HG02588 (cell line): ENCODE measurements around the gene CDCA3.

Experiments used
- ATAC-seq: cut with Tn5 transposase; IDR thresholded peaks from one replicate; pipeline ENCODE4 v1.9.1; 2021; ENCODE audit warnings: mild to moderate bottlenecking, moderate library complexity; ENCODE audit not compliant: unreplicated experiment

CDCA3 gene

GRCh38 chr12:6853626-6854025, 2.5 kb upstream of the CDCA3 start:
- no peak for ATAC-seq

- no peak for ATAC-seq
Observed at GRCh38 chr12:6852651-6853354, 1.7 kb upstream of the CDCA3 start.

DNA sequence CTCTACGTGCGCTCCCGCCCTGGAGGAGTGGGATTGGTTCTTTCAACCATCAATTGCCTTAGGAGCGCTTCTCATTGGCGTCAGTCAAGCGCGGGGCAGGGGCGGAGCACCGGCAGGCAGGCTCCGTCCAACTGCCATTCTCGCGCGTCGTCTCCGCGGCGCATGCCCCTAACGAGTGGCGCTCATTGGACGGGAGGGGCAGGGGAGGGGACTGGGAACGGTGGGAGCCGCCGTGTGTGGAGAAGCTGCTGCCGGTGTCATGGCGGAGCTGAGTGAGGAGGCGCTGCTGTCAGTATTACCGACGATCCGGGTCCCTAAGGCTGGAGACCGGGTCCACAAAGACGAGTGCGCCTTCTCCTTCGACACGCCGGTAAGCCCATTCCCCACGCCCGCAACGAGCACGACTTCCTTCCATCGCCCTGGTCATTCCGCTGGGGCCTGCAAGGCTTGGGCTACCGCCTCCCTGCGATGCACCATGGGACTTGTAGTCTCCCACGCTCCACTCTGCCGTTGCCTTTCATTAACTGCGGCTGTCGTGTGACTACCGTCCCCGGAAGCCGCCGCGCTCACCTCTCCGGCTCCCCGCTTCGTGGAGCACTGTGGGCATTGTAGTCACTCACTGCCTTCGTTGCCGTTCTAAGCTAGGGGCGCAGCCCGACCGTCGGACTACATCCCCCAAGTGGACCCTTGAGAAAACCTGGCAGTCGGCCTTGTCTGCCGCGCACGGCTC, 1.0 kb upstream of the CDCA3 start, which contains the start of gene USP5:
USP5 (plus strand) TSS at position 230 of the 730 bp plus-strand sequence; CDS start at position 260, 30 bp downstream.
- peak; percentile 70 for ATAC-seq

DNA sequence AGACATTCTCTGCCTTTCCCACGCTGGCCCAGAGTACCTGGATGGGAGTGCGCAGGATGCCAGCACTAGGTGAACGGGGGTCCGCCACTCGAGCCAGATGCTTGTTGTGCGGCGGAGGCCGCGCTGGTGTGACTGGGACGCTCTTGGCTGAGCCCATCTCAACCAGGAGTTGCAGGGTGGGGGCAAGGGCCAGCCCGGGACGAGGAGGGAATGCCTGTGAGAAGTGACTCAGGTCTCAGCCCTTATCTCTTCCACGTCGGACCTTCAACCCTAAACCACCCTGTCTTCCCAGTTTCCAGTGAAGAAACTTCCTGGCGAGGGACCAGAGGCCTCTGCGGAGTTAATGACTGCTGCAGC, 312 bp downstream of the CDCA3 start:
- no peak for ATAC-seq

DNA sequence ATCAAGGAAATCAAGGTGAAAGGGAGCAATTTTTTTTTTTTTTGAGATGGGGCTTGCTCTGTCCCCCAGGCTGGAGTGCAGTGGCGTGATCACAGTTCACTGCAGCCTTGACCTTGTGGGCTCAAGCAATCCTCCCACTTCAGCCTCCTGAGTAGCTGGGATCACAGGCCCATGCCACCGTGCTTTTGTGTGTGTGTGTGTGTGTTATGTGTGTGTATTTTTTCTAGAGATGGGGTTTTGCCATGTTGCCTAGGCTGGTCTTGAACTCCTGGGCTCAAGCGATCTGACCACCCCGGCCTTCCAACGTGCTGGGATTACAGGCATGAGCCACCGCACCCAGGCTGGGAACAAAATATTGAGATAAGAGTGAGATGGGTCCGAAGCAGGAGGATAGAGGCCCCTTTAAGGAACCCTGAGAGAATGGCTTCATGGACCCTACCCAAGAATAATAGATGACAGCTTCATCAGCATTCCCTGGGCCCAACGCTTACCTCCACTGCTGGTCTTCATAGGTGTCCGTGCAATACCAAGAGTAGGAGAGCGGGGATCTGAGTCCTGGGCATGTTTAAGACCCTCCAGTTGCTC, 1.0 kb downstream of the CDCA3 start:
- ATAC-seq, result no peak

- no peak for ATAC-seq
Observed at GRCh38 chr12:6849427-6849826, 1.7 kb downstream of the CDCA3 start.

- no peak for ATAC-seq
Observed at GRCh38 chr12:6847676-6848075, 3.4 kb downstream of the CDCA3 start.

DNA sequence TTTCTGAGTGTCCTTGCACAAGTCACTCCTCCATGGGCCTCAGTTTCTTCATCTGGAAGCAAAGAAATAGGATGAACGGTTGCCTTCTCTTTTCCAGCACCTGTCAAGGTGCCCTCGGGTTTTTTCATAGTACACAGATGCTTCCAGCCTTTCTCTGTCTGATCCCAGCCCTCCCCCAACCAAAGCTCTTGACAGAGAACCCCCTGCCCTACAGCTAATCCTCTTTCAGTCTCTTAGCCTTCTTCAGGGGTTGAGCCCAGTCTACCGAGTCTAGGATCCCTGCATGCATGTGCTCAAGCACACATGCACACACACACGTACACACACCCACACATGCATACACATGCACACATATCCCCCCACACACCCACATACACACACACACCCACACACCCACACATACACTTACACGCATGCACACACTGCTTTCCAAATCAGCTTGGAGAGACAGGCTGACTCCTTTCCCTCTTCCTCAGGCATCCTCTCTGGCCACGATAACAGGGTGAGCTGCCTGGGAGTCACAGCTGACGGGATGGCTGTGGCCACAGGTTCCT, 4.7 kb downstream of the CDCA3 start:
- no peak for ATAC-seq

DNA sequence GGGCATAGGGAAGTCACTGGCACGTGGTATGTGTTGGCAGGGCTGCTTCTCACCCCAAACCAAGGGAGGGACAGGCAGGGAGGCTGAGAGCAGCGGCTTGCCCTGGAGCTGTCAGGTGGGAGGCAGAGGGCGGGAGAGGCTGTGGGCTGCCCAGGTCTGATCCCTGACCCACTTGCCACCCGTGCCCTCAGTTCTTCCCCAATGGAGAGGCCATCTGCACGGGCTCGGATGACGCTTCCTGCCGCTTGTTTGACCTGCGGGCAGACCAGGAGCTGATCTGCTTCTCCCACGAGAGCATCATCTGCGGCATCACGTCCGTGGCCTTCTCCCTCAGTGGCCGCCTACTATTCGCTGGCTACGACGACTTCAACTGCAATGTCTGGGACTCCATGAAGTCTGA, 5.7 kb downstream of the CDCA3 start:
- no peak for ATAC-seq

DNA sequence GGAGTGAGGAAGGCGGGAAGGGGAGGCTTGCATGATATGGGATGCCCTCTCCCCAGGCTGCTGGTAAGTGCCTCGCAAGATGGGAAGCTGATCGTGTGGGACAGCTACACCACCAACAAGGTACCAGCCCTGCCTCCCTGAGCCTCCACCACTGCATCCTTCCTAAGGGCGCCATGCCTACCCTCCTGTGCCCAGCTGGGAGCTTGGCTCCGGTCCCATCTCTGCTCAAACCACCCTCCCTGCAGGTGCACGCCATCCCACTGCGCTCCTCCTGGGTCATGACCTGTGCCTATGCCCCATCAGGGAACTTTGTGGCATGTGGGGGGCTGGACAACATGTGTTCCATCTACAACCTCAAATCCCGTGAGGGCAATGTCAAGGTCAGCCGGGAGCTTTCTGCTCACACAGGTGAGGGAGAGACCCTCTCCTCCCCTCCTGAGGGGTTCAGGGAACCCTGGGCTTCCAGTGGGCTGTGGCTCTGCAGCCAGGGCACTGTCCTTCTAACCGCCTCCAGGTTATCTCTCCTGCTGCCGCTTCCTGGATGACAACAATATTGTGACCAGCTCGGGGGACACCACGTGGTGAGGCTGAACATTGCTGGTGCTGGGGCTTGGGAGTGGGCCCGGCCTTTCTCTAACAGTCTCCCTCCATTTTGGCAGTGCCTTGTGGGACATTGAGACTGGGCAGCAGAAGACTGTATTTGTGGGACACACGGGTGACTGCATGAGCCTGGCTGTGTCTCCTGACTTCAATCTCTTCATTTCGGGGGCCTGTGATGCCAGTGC, 7.8 kb downstream of the CDCA3 start:
- no peak for ATAC-seq

DNA sequence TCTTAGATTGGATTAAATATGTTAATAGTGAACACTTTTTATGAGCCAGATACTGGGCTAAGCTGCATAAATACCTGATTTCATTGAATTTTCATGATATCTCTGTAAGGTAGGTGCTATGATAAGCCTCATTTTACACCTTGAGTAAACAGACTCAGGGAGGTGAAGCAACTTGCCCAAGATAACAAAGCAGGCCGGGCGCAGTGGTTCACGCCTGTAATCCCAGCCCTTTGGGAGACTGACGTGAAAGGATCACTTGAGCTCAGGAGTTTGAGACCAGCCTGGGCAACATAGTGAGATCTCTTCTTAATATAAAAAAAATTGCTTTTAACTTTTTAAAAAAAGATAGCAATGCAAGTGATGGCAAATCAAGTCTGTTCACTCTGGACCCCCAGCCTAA, 9.0 kb downstream of the CDCA3 start:
- ATAC-seq, result no peak

- ATAC-seq, result no peak
Observed at GRCh38 chr12:6840761-6841515, 10.1 kb downstream of the CDCA3 start, which contains the start of gene GNB3. TSS of gene GNB3 (plus strand) at chr12:6840925. CDS start at chr12:6841288, 363 bp downstream.

DNA sequence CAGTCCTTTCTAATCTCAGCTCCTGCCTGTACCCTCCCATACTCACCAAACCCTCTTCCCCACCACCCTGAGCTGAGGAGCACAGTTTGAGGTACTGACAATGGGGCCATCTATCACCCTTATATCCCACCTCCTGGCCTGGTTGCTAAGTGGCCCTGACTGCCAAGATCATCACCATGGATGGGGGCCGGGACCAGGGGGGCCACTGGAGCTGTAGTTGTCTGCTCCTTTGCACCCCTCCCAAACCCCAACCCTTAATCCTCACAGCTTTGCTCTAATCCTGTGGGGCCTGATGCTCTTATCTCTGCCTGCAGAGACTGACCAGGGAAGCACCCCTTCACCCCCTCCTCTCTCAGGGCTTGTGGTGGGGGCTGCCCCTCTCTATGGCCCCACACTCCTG, 10.8 kb downstream of the CDCA3 start:
- no peak for ATAC-seq

- peak; percentile 87 for ATAC-seq
Observed at GRCh38 chr12:6839482-6840201, 11.4 kb downstream of the CDCA3 start.

GRCh38 chr12:6838854-6839253, 12.2 kb downstream of the CDCA3 start:
- no peak for ATAC-seq

DNA sequence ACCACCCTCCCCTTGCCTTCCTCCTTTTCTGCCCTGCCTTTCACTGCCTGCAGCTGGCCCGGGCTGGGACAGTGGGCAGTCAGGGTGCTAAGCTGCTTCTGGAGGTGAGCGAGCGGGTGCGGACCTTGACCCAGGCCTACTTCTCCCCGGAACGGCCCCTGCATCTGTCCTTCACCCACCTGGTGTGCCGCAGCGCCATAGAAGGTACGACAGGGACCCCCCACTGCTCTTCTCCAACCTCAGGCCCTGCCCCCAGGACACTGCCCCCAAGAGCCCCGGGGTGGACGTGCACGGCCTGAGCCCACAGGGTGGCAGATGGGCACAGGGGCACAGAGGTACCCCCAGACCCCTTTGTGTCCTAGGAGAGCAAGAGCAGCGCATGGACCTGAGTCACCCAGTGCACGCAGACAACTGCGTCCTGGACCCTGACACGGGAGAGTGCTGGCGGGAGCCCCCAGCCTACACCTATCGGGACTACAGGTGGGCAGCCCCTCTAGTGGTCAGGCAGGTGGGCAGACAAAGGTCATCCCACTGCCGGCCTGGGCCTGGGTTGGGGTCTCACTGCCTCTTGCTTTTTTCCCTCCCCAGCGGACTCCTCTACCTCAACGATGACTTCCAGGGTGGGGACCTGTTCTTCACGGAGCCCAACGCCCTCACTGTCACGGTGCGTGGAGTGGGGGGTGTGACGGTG, 13.6 kb downstream of the CDCA3 start:
- ATAC-seq, result no peak

- no peak for ATAC-seq
Observed at GRCh38 chr12:6836851-6837250, 14.2 kb downstream of the CDCA3 start.

- ATAC-seq, result no peak
Observed at GRCh38 chr12:6834873-6835272, 16.2 kb downstream of the CDCA3 start.

GRCh38 chr12:6834254-6834653, 16.8 kb downstream of the CDCA3 start:
- no peak for ATAC-seq
